Fibroblast of skin of right biceps (primary cell): ENCODE data around the gene PLPP3.

Experiments used
- DNase-seq: peaks from one replicate; pipeline ENCODE4 v3.0.0-alpha.2; 2013

PLPP3 gene

GRCh38 chr1:56456435-56457101, 122.8 kb downstream of the PLPP3 start:
- DNase-seq: peak; percentile 83

GRCh38 chr1:56453417-56454078, 125.8 kb downstream of the PLPP3 start:
- no peak for DNase-seq

GRCh38 chr1:56453016-56453415, 126.3 kb downstream of the PLPP3 start:
- DNase-seq: no peak

DNA sequence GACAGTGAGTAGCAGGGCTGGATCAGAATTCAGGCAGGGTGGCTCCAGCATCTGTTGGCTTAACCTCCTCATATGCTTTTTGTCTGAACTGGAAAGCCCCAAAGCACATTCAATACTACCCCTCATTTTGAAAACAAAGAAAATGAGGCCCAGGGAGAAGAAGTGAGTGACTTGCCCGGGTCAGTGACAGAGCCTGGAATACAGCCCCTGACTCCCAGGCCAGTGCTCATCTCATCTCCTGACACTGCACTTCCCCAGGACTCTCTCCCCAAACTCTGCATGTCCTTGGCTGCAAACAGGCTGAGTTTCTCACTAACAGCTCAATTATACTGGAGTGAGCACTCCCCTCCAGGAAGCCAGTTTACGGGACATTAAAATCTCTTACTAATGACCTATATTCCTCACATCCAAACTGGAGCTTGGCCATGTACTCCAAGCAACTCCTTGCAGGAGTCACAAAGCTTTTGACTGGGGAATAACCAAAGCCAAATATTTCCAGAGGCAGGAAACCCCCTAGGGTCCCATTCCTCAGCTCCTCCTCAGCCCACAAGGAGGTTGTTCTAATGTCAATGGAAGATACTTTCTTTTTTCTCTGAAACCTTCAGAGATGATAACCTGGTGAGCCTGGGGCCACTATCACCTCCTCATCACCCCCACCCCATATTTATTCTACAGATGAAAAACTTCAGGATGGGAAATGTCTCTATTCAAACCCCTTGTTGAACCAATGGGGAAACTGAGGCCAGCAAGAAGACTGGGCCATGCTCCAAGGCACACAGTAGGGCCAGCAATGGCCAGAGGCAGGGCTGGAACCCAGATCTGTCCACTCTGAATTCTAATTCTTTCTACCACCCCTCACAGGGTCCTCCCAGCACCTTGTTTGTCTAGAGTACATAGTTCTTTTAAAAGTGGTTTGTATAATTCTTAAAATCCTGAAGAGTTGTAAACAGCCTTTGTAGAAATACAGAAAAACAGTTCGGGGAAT, 127.0 kb downstream of the PLPP3 start:
- peak; percentile 69 for DNase-seq

GRCh38 chr1:56451491-56451890, 127.9 kb downstream of the PLPP3 start:
- DNase-seq: no peak

- no peak for DNase-seq
These were observed 129.2 kb downstream of the PLPP3 start for GRCh38 chr1:56450004-56450666.

DNA sequence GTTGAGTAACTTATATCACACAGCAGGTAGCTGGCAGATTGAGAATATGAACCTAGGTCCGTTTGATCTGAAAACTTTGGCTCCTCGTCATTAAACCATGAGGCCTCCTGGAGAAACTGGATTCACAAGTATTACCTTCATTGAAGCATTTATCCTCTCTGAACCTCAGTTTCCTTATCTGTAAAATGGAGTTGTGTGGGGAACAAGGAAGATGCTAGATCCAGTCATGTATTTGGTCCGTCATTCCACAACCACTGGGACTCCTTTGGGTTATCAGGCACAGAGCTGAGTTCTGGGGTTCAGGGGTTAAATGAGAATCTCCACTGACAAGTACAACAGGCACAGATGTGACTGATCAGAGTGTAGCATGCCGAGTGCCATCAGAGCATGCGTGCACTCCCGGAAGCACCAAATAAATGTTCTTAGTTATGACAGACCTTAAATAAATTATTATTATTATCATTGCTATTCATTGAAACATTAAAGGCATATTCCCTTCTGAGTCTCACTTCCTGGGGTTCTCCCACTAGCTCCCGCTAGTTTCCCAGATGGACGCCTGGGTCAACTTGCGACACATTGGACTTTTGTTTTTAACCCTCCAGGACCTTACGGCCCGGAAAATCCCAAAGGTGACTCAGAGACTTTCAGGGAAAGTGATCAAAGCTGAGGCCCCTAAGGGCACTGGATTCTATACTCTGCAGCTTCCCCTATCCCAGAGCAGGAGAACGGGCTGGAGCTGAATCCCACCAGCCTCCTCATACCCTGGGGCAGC, 130.6 kb downstream of the PLPP3 start:
- DNase-seq: peak; percentile 44

DNA sequence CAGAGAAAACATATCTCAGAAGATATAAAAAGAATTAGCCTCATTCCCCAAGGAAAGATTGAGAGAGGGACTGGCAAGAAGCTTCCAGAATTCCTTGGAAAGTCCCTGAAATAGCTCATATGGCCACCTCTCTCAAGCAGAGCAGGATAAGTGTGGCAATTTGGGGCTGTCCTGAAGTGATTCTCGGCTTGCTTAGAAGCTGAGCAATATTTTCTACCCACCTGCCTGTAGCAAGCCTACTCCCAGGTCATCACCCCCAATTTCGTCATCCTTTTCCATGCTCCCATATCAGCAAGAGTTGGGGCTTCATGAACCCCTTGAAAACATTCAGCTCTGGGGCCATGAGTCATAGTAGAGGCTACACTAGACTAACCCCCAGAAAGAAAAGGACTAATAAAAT, 131.5 kb downstream of the PLPP3 start:
- DNase-seq: no peak

- DNase-seq: peak; percentile 56
These were observed 132.7 kb downstream of the PLPP3 start for GRCh38 chr1:56446531-56447098.

DNA sequence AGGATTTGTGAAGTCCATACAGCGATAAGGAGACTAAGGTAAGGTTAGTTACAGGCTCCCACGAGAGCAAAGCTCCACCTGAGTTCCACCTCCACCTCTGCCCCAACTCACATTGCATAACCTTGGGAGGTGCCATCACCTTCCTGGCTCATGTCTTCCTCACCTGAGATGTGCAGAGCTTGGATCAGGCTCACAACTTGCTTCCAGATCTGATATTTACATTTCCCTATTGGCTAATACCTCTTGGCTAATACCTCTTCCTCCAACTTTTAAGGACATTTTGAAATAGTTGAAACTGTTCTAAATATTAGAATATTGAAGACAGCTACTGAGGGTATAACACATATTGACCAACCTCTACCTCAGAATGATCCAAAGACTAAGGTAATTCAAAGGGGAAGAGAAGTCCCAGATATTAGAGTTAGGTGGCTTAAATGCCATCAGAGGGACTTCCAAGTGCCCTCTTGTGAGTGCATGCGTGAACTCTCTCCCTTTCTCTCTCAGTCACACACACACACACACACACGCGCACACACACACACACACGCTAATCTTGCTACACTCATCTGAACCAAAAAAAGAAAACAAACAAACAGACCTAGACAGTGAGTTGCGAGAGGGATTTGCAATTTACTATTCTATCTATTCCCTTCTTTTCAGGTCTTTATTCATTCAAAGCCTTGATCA, 134.3 kb downstream of the PLPP3 start:
- no peak for DNase-seq
